Neural progenitor cell (in vitro differentiated cells): ENCODE data around the gene TNRC18. TPM values are rescaled to one million over a fixed set of nuclear protein-coding genes. Genes with fewer than 3 reads are reported as not detected.

Experiments used
- DNase-seq: peaks from one replicate; pipeline ENCODE4 v3.0.0-alpha.2; 2016; ENCODE audit warnings: low spot score
- H2AFZ ChIP-seq: fragments of 200-600 bp; sonication (generic); replicated peaks from 2 replicates; pipeline ENCODE4 v1.6.1; 2016; ENCODE audit warnings: antibody characterized with exemption
- H3F3A ChIP-seq: fragments of 200-600 bp; sonication (generic); 2 replicates; pipeline ENCODE4 v1.6.1; 2016; ENCODE audit warnings: antibody characterized with exemption, low read depth
- H3K27ac ChIP-seq: fragments of 200-600 bp; sonication (generic); 2 replicates; pipeline ENCODE4 v1.5.1; 2016; ENCODE audit warnings: mild to moderate bottlenecking
- H3K27me3 ChIP-seq: fragments of 200-600 bp; sonication (generic); 2 replicates; pipeline ENCODE4 v1.6.1; 2016; ENCODE audit warnings: mild to moderate bottlenecking, moderate library complexity
- H3K36me3 ChIP-seq: fragments of 200-600 bp; sonication (generic); 2 replicates; pipeline ENCODE4 v1.5.1; 2016
- H3K4me1 ChIP-seq: fragments of 200-600 bp; sonication (generic); 2 replicates; pipeline ENCODE4 v1.6.1; 2016; ENCODE audit warnings: mixed run types
- H3K4me2 ChIP-seq: fragments of 200-600 bp; sonication (generic); 2 replicates; pipeline ENCODE4 v1.6.1; 2016
- H3K4me3 ChIP-seq: fragments of 200-600 bp; sonication (generic); 2 replicates; pipeline ENCODE4 v1.5.1; 2016
- H3K79me2 ChIP-seq: fragments of 200-600 bp; sonication (generic); 2 replicates; pipeline ENCODE4 v1.6.1; 2016; ENCODE audit warnings: low read depth
- H3K9ac ChIP-seq: fragments of 200-600 bp; sonication (generic); 2 replicates; pipeline ENCODE4 v1.6.1; 2016
- H3K9me3 ChIP-seq: fragments of 200-600 bp; sonication (generic); 2 replicates; pipeline ENCODE4 v1.5.1; 2016; ENCODE audit warnings: low read depth
- H4K20me1 ChIP-seq: fragments of 200-600 bp; sonication (generic); 2 replicates; pipeline ENCODE4 v1.6.1; 2016; ENCODE audit warnings: low read depth
- H3K27ac Mint-ChIP-seq: 3 replicates; pipeline ENCODE4 v1.8.0; 2021; ENCODE audit warnings: mixed read lengths
- H3K27me3 Mint-ChIP-seq: 2 replicates; pipeline ENCODE4 v1.8.0; 2022; ENCODE audit warnings: low read depth, mild to moderate bottlenecking, inconsistent platforms, moderate library complexity, mixed read lengths; ENCODE audit not compliant: insufficient read depth
- H3K36me3 Mint-ChIP-seq: 3 replicates; pipeline ENCODE4 v1.8.0; 2021; ENCODE audit warnings: mixed read lengths
- H3K4me1 Mint-ChIP-seq: 3 replicates; pipeline ENCODE4 v1.8.0; 2021; ENCODE audit warnings: mixed read lengths
- H3K4me3 Mint-ChIP-seq: 3 replicates; pipeline ENCODE4 v1.8.0; 2021; ENCODE audit warnings: mild to moderate bottlenecking, moderate library complexity, mixed read lengths
- H3K9me3 Mint-ChIP-seq: 3 replicates; pipeline ENCODE4 v1.8.0; 2020; ENCODE audit warnings: mixed read lengths
- EZH2 ChIP-seq: fragments of 200-600 bp; sonication (generic); IDR thresholded peaks from 2 replicates; pipeline ENCODE4 v1.6.1; 2017; ENCODE audit warnings: antibody characterized with exemption, mild to moderate bottlenecking, moderate library complexity
- EZH2phosphoT487 ChIP-seq: fragments of 200-600 bp; sonication (generic); IDR thresholded peaks from 2 replicates; pipeline ENCODE4 v1.6.1; 2017; ENCODE audit warnings: antibody characterized with exemption
- total RNA-seq: library from RNA; depleted of rRNA; stranded (reverse); fragments of >200 nt; gene quantifications from 2 replicates; pipeline ENCODE4 v1.2.3, GENCODE V29; 2015; ENCODE audit warnings: low replicate concordance
- TF ChIP-seq, protein P1 (sequence below): fragments of 200-600 bp; sonication (generic); IDR thresholded peaks from 2 replicates; pipeline ENCODE4 v1.5.1; 2017; ENCODE audit warnings: antibody characterized with exemption, mild to moderate bottlenecking

The TNRC18 gene
- total RNA-seq, 1 donor from 2014 or later = 16.1 TPM

DNA sequence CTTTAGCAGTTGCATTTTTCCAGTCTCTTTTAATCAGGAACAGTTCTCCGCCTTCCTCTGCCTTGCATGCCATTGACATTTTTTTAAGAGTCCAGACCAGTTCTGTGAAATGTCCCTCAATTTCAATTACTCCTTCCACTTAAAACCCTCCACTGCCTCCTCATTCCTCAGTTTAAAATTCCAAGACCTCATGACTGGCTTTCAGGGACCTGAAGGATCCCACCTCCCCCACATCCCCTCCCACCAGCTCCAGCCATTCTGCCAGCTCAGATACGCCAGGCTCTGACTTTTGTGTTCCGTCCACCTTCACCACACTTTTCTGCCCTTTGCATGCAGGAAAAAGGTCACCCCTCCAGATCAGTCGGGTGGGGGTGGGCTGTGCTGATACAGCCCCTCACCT lies 8.7 kb downstream of the TNRC18 start:
- peak; percentile 29 for DNase-seq
- peaks cover 33% of the 10 kb centered on the region for H3K79me2 ChIP-seq
- Mint-ChIP-seq H3K27me3 (peaks cover 13% of the 10 kb centered on the region), H3K4me1 (peaks cover 34% of the 10 kb centered on the region), H3K36me3 (peaks cover 29% of the 10 kb centered on the region), H3K27ac (peak overlapping the region; percentile 21), H3K4me3 (peak overlapping the region; percentile 20), H3K9me3 (peaks cover 12% of the 10 kb centered on the region)
- peaks cover 22% of the 10 kb centered on the region for H3K4me1 ChIP-seq
- no peaks in the 10 kb centered on the region for H3K36me3 ChIP-seq
- no peaks in the 10 kb centered on the region for H3K9me3 ChIP-seq
- peaks cover 46% of the 10 kb centered on the region for H3K27me3 ChIP-seq
- H3K27ac ChIP-seq = no peak overlapping the region
- no peak overlapping the region for H2AFZ ChIP-seq
- no peak overlapping the region for H3K4me2 ChIP-seq
- no peak overlapping the region for H3K9ac ChIP-seq
- no peak overlapping the region for H3K4me3 ChIP-seq
- peaks cover 87% of the 10 kb centered on the region for H4K20me1 ChIP-seq
- TF ChIP-seq EZH2 = no peak
- no peak for TF ChIP-seq EZH2phosphoT487
- TF ChIP-seq, protein P1, sequence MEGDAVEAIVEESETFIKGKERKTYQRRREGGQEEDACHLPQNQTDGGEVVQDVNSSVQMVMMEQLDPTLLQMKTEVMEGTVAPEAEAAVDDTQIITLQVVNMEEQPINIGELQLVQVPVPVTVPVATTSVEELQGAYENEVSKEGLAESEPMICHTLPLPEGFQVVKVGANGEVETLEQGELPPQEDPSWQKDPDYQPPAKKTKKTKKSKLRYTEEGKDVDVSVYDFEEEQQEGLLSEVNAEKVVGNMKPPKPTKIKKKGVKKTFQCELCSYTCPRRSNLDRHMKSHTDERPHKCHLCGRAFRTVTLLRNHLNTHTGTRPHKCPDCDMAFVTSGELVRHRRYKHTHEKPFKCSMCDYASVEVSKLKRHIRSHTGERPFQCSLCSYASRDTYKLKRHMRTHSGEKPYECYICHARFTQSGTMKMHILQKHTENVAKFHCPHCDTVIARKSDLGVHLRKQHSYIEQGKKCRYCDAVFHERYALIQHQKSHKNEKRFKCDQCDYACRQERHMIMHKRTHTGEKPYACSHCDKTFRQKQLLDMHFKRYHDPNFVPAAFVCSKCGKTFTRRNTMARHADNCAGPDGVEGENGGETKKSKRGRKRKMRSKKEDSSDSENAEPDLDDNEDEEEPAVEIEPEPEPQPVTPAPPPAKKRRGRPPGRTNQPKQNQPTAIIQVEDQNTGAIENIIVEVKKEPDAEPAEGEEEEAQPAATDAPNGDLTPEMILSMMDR = no peak
- peaks cover 37% of the 10 kb centered on the region for H3F3A ChIP-seq

GRCh38 chr7:5413449-5413786 lies 10.2 kb downstream of the TNRC18 start:
- Mint-ChIP-seq H3K27me3 (peaks cover 12% of the 10 kb centered on the region), H3K4me3 (peak overlapping the region; percentile 51), H3K27ac (no peak overlapping the region), H3K36me3 (peaks cover 35% of the 10 kb centered on the region), H3K9me3 (peaks cover 12% of the 10 kb centered on the region), H3K4me1 (peaks cover 33% of the 10 kb centered on the region)
- DNase-seq = no peak
- no peak overlapping the region for H3K4me3 ChIP-seq
- peaks cover 50% of the 10 kb centered on the region for H3K27me3 ChIP-seq
- H3K27ac ChIP-seq = no peak overlapping the region
- no peak overlapping the region for H3K4me2 ChIP-seq
- H3K4me1 ChIP-seq = peaks cover 11% of the 10 kb centered on the region
- H3K9me3 ChIP-seq = no peaks in the 10 kb centered on the region
- TF ChIP-seq, protein P1 = no peak
- TF ChIP-seq EZH2 (no peak), EZH2phosphoT487 (no peak)
- H2AFZ ChIP-seq = no peak overlapping the region
- peaks cover 22% of the 10 kb centered on the region for H3K79me2 ChIP-seq
- H3F3A ChIP-seq = peaks cover 26% of the 10 kb centered on the region
- no peak overlapping the region for H3K9ac ChIP-seq
- H3K36me3 ChIP-seq = no peaks in the 10 kb centered on the region
- peaks cover 85% of the 10 kb centered on the region for H4K20me1 ChIP-seq

DNA sequence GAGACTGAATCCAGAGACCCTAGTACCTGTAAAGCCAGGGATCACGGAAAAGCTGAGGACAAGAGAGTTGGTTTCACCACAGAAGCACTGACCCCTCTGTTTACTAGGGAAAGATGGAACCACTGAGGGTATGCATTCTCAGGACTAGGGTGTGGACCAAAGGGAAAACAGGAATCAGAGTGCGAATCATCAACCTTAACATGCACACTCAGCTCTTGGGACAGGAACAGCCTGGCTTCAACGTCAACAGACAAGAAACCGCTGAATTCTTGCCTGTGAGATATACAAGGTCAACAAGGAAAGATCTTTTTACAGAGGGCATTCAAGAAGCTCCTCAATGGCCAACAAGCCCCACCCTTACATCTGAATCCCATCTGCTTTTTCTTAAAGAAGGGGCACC lies 14.9 kb downstream of the TNRC18 start:
- Histone ChIP-seq H3K9me3 (no peaks in the 10 kb centered on the region), H3K4me2 (no peak overlapping the region), H4K20me1 (peaks cover 85% of the 10 kb centered on the region), H3F3A (peaks cover 20% of the 10 kb centered on the region), H3K36me3 (no peaks in the 10 kb centered on the region), H3K4me1 (peaks cover 10% of the 10 kb centered on the region), H3K79me2 (no peaks in the 10 kb centered on the region), H3K4me3 (no peak overlapping the region), H2AFZ (no peak overlapping the region), H3K27ac (no peak overlapping the region), H3K27me3 (peaks cover 57% of the 10 kb centered on the region), H3K9ac (no peak overlapping the region)
- DNase-seq = no peak
- Mint-ChIP-seq H3K27ac (no peak overlapping the region), H3K36me3 (peaks cover 32% of the 10 kb centered on the region), H3K4me1 (peaks cover 36% of the 10 kb centered on the region), H3K9me3 (peaks cover 10% of the 10 kb centered on the region), H3K27me3 (peaks cover 5% of the 10 kb centered on the region), H3K4me3 (no peak overlapping the region)
- TF ChIP-seq, protein P1 = no peak
- no peak for TF ChIP-seq EZH2phosphoT487
- no peak for TF ChIP-seq EZH2
